SK-N-SH (cell line): ENCODE measurements around the gene RGL4. TPM values are rescaled to one million over a fixed set of nuclear protein-coding genes. Genes with fewer than 3 reads are reported as not detected.

Experiments
- CTCF ChIA-PET: fragments of 300-600, 350-600 bp; formaldehyde crosslinking; extraction: SDS; loops from one replicate; lab custom pipeline; 2021; lab: Yijun Ruan, JAX
- POLR2A ChIA-PET: fragments of 350-600 bp; sonication (Branson Sonifier 250); formaldehyde crosslinking; extraction: SDS; loops from one replicate; lab custom pipeline; 2020; ENCODE audit warnings: antibody characterized with exemption, inconsistent platforms; lab: Yijun Ruan, JAX
- DNase-seq: peaks from one replicate; pipeline ENCODE4 v3.0.0; 2012
- H2AFZ ChIP-seq: fragments of 200-600 bp; sonication (generic); 2 replicates; pipeline ENCODE4 v1.8.1; 2016; ENCODE audit warnings: antibody characterized with exemption, mild to moderate bottlenecking, low read depth
- H3F3A ChIP-seq: fragments of 200-600 bp; sonication (generic); replicated peaks from 2 replicates; pipeline ENCODE3; 2016; ENCODE audit warnings: antibody characterized with exemption, mild to moderate bottlenecking; ENCODE audit not compliant: insufficient read depth
- H3K27ac ChIP-seq, 2 experiments: fragments of 200-500 bp in 1 of 2; fragments of 200-600 bp in 1 of 2; sonication (Bioruptor generic) in 1 of 2; sonication (generic), shearing (Covaris generic) in 1 of 2; 2 replicates each; pipeline versions ENCODE4 v1.5.1 to v1.6.1; 2014 to 2016; ENCODE audit warnings: low read depth in 2 of 2, inconsistent platforms in 1 of 2, low read length in 1 of 2, mild to moderate bottlenecking in 1 of 2, mixed read lengths in 1 of 2
- H3K27me3 ChIP-seq: fragments of 200-600 bp; sonication (generic), shearing (Covaris generic); 2 replicates; pipeline ENCODE4 v1.6.1; 2016; ENCODE audit warnings: mixed run types; ENCODE audit not compliant: insufficient read depth
- H3K36me3 ChIP-seq, 2 experiments: fragments of 200-500 bp in 1 of 2; fragments of 200-600 bp in 1 of 2; sonication (Bioruptor generic) in 1 of 2; sonication (generic) in 1 of 2; replicated peaks in 1 of 2; 2 replicates each; pipeline versions ENCODE3 to v1.5.1; 2014 to 2016; ENCODE audit warnings: low read length in 1 of 2, mild to moderate bottlenecking in 1 of 2; ENCODE audit not compliant: insufficient read depth in 2 of 2, control insufficient read depth in 1 of 2
- H3K4me1 ChIP-seq, 2 experiments: fragments of 200-500 bp in 1 of 2; fragments of 200-600 bp in 1 of 2; sonication (Bioruptor generic) in 1 of 2; sonication (generic), shearing (Covaris generic) in 1 of 2; 2 replicates each; pipeline versions ENCODE4 v1.5.1 to v1.6.1; 2014 to 2016; ENCODE audit warnings: low read depth in 1 of 2, low read length in 1 of 2, mixed run types in 1 of 2; ENCODE audit not compliant: insufficient read depth in 2 of 2, control insufficient read depth in 1 of 2
- H3K4me2 ChIP-seq: fragments of 200-600 bp; sonication (generic), shearing (Covaris generic); 2 replicates; pipeline ENCODE4 v1.6.1; 2017; ENCODE audit warnings: mixed run types
- H3K4me3 ChIP-seq, 2 experiments: fragments of 200-500 bp in 1 of 2; fragments of 200-600 bp in 1 of 2; sonication (Bioruptor generic) in 1 of 2; sonication (generic), shearing (Covaris generic) in 1 of 2; 2 replicates each; pipeline versions ENCODE4 v1.5.1 to v1.8.1; 2014 to 2016; ENCODE audit warnings: low read depth in 2 of 2, inconsistent platforms in 1 of 2, low read length in 1 of 2, mild to moderate bottlenecking in 1 of 2, mixed read lengths in 1 of 2, moderate library complexity in 1 of 2
- H3K79me2 ChIP-seq: fragments of 200-600 bp; sonication (generic); 2 replicates; pipeline ENCODE4 v1.8.1; 2017; ENCODE audit warnings: mild to moderate bottlenecking; ENCODE audit not compliant: insufficient read depth
- H3K9ac ChIP-seq: fragments of 200-600 bp; sonication (generic); 2 replicates; pipeline ENCODE4 v1.6.1; 2017; ENCODE audit warnings: mixed run types
- H3K9me2 ChIP-seq: fragments of 200-600 bp; sonication (generic); 2 replicates; pipeline ENCODE4 v1.6.1; 2017; ENCODE audit warnings: mixed run types
- H3K9me3 ChIP-seq: fragments of 200-600 bp; sonication (generic); 2 replicates; pipeline ENCODE4 v1.6.1; 2017; ENCODE audit warnings: mixed run types, mild to moderate bottlenecking, moderate library complexity
- H4K20me1 ChIP-seq: fragments of 200-600 bp; sonication (generic); 2 replicates; pipeline ENCODE4 v1.6.1; 2017; ENCODE audit warnings: mild to moderate bottlenecking, mixed run types; ENCODE audit not compliant: insufficient read depth
- FOSL2 ChIP-seq: IDR thresholded peaks from 2 replicates; pipeline ENCODE4 v1.4.0; 2012; ENCODE audit warnings: low read depth, mild to moderate bottlenecking, moderate library complexity, borderline replicate concordance
- FOXJ3 ChIP-seq: sonication (generic); formaldehyde crosslinking; IDR thresholded peaks from 2 replicates; pipeline ENCODE4 v1.5.1; 2020; ENCODE audit warnings: mild to moderate bottlenecking, missing genetic modification reagents
- FOXM1 ChIP-seq: IDR thresholded peaks from 2 replicates; pipeline ENCODE4 v1.4.0; 2012; ENCODE audit warnings: low read depth, mild to moderate bottlenecking
- GABPA ChIP-seq: IDR thresholded peaks from 2 replicates; pipeline ENCODE4 v1.4.0; 2012; ENCODE audit warnings: low read depth, mild to moderate bottlenecking
- MAX ChIP-seq: IDR thresholded peaks from 2 replicates; pipeline ENCODE4 v1.4.0; 2012; ENCODE audit warnings: low read depth
- MXI1 ChIP-seq: IDR thresholded peaks from 2 replicates; pipeline ENCODE4 v1.6.1; 2012; ENCODE audit warnings: mild to moderate bottlenecking, low read depth, low read length, improper control_type of control experiment
- NRF1 ChIP-seq: IDR thresholded peaks from 2 replicates; pipeline ENCODE4 v1.6.1; 2012; ENCODE audit warnings: low read depth, mild to moderate bottlenecking, low read length
- PBX3 ChIP-seq: IDR thresholded peaks from 2 replicates; pipeline ENCODE4; 2012
- RAD21 ChIP-seq: IDR thresholded peaks from 2 replicates; pipeline ENCODE4 v1.6.1; 2012; ENCODE audit warnings: mild to moderate bottlenecking, low read length
- SIN3A ChIP-seq: IDR thresholded peaks from 2 replicates; pipeline ENCODE4 v1.6.1; 2012; ENCODE audit warnings: low read depth, mild to moderate bottlenecking, low read length, moderate library complexity, borderline replicate concordance
- SMC3 ChIP-seq: IDR thresholded peaks from 2 replicates; pipeline ENCODE4 v1.6.1; 2012; ENCODE audit warnings: low read depth, low read length, improper control_type of control experiment
- TAF1 ChIP-seq: IDR thresholded peaks from 2 replicates; pipeline ENCODE4 v1.6.1; 2012; ENCODE audit warnings: low read depth, mild to moderate bottlenecking, low read length, moderate library complexity, borderline replicate concordance
- TCF12 ChIP-seq: IDR thresholded peaks from 2 replicates; pipeline ENCODE4 v1.4.0; 2012
- USF1 ChIP-seq: IDR thresholded peaks from 2 replicates; pipeline ENCODE4 v1.4.0; 2012; ENCODE audit warnings: low read depth, borderline replicate concordance
- USF2 ChIP-seq: fragments of 150-350 bp; IDR thresholded peaks from 2 replicates; pipeline ENCODE4 v1.6.1; 2017; ENCODE audit warnings: antibody characterized with exemption, low read length, low read depth, borderline replicate concordance
- YY1 ChIP-seq: IDR thresholded peaks from 2 replicates; pipeline ENCODE4 v1.4.0; 2012; ENCODE audit warnings: low read depth, mild to moderate bottlenecking
- ZBTB33 ChIP-seq: IDR thresholded peaks from 2 replicates; pipeline ENCODE4 v1.4.0; 2012; ENCODE audit warnings: low read depth, borderline replicate concordance
- WGBS: methylation state at CpG from one replicate; pipeline ENCODE4 v1.1.6; 2017; ENCODE audit warnings: low lambda C conversion rate; 5-methylcytosine and 5-hydroxymethylcytosine counted together
- polyA plus RNA-seq, 3 experiments: library from polyadenylated mRNA; depleted of rRNA; stranded (reverse); fragments of >200 nt; gene quantifications; 2 replicates each; pipeline ENCODE4 v1.2.3, GENCODE V29; 2012

The RGL4 gene
- polyA plus RNA-seq, 1 of the 3 experiments (the other 2 are of a cell fraction): not detected

- H4K20me1 ChIP-seq: no peaks in the 10 kb centered on the region
- no peak for TF ChIP-seq FOSL2
- TF ChIP-seq TAF1: no peak
- TF ChIP-seq FOXM1: no peak
- no peak for TF ChIP-seq PBX3
- TF ChIP-seq USF2: no peak
- TF ChIP-seq USF1: no peak
- no peak for TF ChIP-seq SIN3A
- no peak for TF ChIP-seq YY1
- no peak overlapping the region for H3K4me3 ChIP-seq
- peaks cover 0 to 3% of the 10 kb centered on the region in 2 experiments; a peak in 1 of 4 replicates for H3K4me1 ChIP-seq
- no peak overlapping the region for H2AFZ ChIP-seq
- no peaks in the 10 kb centered on the region for H3K9me3 ChIP-seq
- CTCF ChIA-PET: no interaction called here
- H3K27ac ChIP-seq: no peak overlapping the region
- H3K9ac ChIP-seq: no peak overlapping the region
- DNase-seq: no peak
- no peaks in the 10 kb centered on the region for H3F3A ChIP-seq
- no peaks in the 10 kb centered on the region for H3K36me3 ChIP-seq
- POLR2A ChIA-PET: no interaction called here
- no peak overlapping the region for H3K4me2 ChIP-seq
- H3K27me3 ChIP-seq: no peaks in the 10 kb centered on the region
- H3K79me2 ChIP-seq: no peaks in the 10 kb centered on the region
- H3K9me2 ChIP-seq: no peaks in the 10 kb centered on the region
- WGBS: 91% methylated on average over 4 of the region's 4 CpGs
Measured at GRCh38 chr22:23722160-23722559, 31.3 kb downstream of the RGL4 start.

GRCh38 chr22:23722724-23723123 is 31.9 kb downstream of the RGL4 start:
- ChIA-PET CTCF (no interaction called here), POLR2A (no interaction called here)

More at GRCh38 chr22:23722724-23723123, 31.9 kb downstream of the RGL4 start:
- Histone ChIP-seq H3K27me3 (no peaks in the 10 kb centered on the region), H3K9ac (no peak overlapping the region), H3K79me2 (no peaks in the 10 kb centered on the region), H4K20me1 (no peaks in the 10 kb centered on the region), H3K4me1 (no peaks in the 10 kb centered on the region), H3K4me3 (no peak overlapping the region), H3K4me2 (no peak overlapping the region), H3K9me2 (no peaks in the 10 kb centered on the region), H3K9me3 (no peaks in the 10 kb centered on the region), H3F3A (no peaks in the 10 kb centered on the region), H2AFZ (no peak overlapping the region), H3K27ac (no peak overlapping the region), H3K36me3 (no peaks in the 10 kb centered on the region)
- 93% methylated on average over 2 of the region's 2 CpGs for WGBS
- TF ChIP-seq RAD21 (no peak), SMC3 (no peak), USF2 (no peak), NRF1 (no peak), ZBTB33 (no peak), TCF12 (no peak), MAX (no peak), YY1 (no peak), FOXM1 (no peak), FOXJ3 (CRISPR knock-in tag) (no peak), GABPA (no peak), MXI1 (no peak)
- no peak for DNase-seq
